ENCODE data around the gene LAMP2. TPM values are rescaled to one million over a fixed set of nuclear protein-coding genes. Genes with fewer than 3 reads are reported as not detected.

LAMP2 gene
- total and polyA plus RNA-seq, 10 of the 15 experiments (the other 5 are each of a cell fraction or from before 2014, with no cell fraction given): 21.0 to 48.1 (median 27.3) TPM

DNA sequence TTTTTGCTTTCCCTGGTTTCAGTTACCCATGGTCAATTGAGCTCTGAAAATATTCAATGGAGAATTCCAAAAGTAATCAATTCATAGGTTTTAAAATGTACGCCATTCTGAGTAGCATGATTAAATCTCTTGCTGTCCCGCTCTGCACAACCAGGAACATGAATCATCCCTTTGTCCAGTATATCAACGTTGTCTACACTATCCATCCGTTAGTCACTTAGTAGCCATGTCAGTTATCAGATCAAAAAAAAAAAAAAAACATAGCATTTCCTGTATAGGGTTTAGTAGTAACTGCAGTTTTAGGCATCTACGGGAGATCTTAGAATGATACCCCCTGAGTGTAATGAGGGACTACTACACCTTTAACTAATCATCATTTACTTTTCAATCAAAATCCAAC is 15.1 kb downstream of the LAMP2 start (continued):
- no peak for TF ChIP-seq TARDBP (IDR thresholded peaks at IDR 0.05; ENCODE audit: borderline replicate concordance)
- TF ChIP-seq WRNIP1 (IDR thresholded peaks at IDR 0.05; ENCODE audit: borderline replicate concordance, low read depth, low read length): no peak
- no peak for TF ChIP-seq RFX5 (IDR thresholded peaks at IDR 0.05; ENCODE audit: low read depth, low read length)
- TF ChIP-seq ZZZ3 (IDR thresholded peaks at IDR 0.05; ENCODE audit: control insufficient read depth, insufficient read length, low read depth): no peak
- TF ChIP-seq SMAD1 (IDR thresholded peaks at IDR 0.05; ENCODE audit: low read depth, partially characterized antibody): no peak
- TF ChIP-seq BACH1 (IDR thresholded peaks at IDR 0.05; ENCODE audit: borderline replicate concordance): no peak
- no peak for TF ChIP-seq NRF1 (conservative IDR thresholded peaks at IDR 0.05; ENCODE audit: low read depth, low read length)

DNA sequence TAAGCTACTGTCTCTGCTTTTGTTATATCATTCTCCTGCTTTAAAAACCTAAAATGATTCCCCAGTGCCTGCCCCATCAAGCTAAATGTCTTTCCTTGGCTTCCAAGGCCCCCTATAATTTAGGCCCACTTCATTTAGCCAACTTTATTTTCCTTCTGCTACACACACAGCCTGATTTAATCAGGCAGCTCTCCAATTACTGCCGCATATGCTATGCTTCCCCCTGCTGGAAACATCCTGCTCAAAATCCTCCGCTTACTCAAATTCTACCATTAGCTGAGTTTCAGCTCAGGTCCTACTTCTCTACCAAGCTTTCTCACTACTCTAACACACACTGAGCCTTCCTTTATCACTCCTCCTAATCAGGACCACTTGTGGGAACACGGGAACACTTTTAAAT is 17.0 kb downstream of the LAMP2 start:
- ChIA-PET RAD21 (ENCODE audit: unreplicated experiment) (interaction anchor here (1.8 kb wide), 1 partner anchor 238 kb away, joined by 5 read pairs; no protein-coding TSS in a partner anchor), POLR2A (no interaction called here), SMC1A (ENCODE audit: uncharacterized antibody, unreplicated experiment) (interaction anchor here (1.7 to 2.6 kb wide), 3 partner anchors 11 to 17 kb away, joined by 6 to 16 read pairs (median 7); no protein-coding TSS in a partner anchor), CTCF (interaction anchor here (1.1 to 2.5 kb wide), 7 partner anchors 10 to 133 kb away, joined by 3 to 16 read pairs (median 4); no protein-coding TSS in a partner anchor)
- ATAC-seq (0 out of 3 replicates have a peak, but pooled peaks have one; percentile 22), DNase-seq (ENCODE audit: low read depth, low spot score) (no peak), FAIRE-seq (no peak)
- intact Hi-C loops (cut with micrococcal nuclease; ENCODE audit: unreplicated experiment) (loop anchor here (5.0 to 10.0 kb wide), 2 partner anchors 85 to 207 kb away; no protein-coding TSS in a partner anchor), in situ Hi-C loops (cut with MboI) (no loop called here)
- H3K36me3 ChIP-seq (ENCODE audit: control insufficient read depth in 2 of 2, insufficient read depth in 2 of 2, low read length in 1 of 2): peaks cover 0 to 4% of the 10 kb centered on the region in 2 experiments; a peak in 1 of 4 replicates
- no peak overlapping the region for H3K4me3 ChIP-seq
- peaks cover 2% of the 10 kb centered on the region for H3K79me2 ChIP-seq (ENCODE audit: control insufficient read depth, insufficient read depth, low read length)
- no peak overlapping the region for H3K9ac ChIP-seq (ENCODE audit: control insufficient read depth, insufficient read depth, low read length)
- H3K27me3 ChIP-seq (replicated peaks in 1 of 2; ENCODE audit: control insufficient read depth in 2 of 2, insufficient read depth in 2 of 2, low read length in 1 of 2): no peaks in the 10 kb centered on the region
- H4K20me1 ChIP-seq (ENCODE audit: control insufficient read depth, insufficient read depth): no peaks in the 10 kb centered on the region
- H2AFZ ChIP-seq (ENCODE audit: control insufficient read depth, low read depth, low read length): no peak overlapping the region
- H3K4me2 ChIP-seq (ENCODE audit: control insufficient read depth, insufficient read depth): no peak overlapping the region
- 47% methylated on average over 3 of the region's 3 CpGs for WGBS (ENCODE audit: insufficient coverage, insufficient replicate concordance, low lambda C conversion rate, missing lambda C conversion rate)
- no TSS peak for BruUV-seq (replicated peaks)
- H3K9me3 ChIP-seq (replicated peaks; ENCODE audit: control insufficient read depth, insufficient read depth, low read length): no peaks in the 10 kb centered on the region
- H3K27ac ChIP-seq (ENCODE audit: control insufficient read depth, insufficient read depth): no peak overlapping the region
- peaks cover 3% of the 10 kb centered on the region for H3K4me1 ChIP-seq (ENCODE audit: control insufficient read depth, insufficient read depth, low read length)
- TF ChIP-seq, protein P1, sequence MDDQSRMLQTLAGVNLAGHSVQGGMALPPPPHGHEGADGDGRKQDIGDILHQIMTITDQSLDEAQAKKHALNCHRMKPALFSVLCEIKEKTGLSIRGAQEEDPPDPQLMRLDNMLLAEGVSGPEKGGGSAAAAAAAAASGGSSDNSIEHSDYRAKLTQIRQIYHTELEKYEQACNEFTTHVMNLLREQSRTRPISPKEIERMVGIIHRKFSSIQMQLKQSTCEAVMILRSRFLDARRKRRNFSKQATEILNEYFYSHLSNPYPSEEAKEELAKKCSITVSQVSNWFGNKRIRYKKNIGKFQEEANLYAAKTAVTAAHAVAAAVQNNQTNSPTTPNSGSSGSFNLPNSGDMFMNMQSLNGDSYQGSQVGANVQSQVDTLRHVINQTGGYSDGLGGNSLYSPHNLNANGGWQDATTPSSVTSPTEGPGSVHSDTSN (IDR thresholded peaks at IDR 0.05; ENCODE audit: insufficient replicate concordance, low read depth, low read length): no peak
- TF ChIP-seq SMARCA5 (IDR thresholded peaks at IDR 0.05) (no peak), JUNB (IDR thresholded peaks at IDR 0.05) (no peak), ZBED1 (IDR thresholded peaks at IDR 0.05; ENCODE audit: borderline replicate concordance) (no peak), RAD21 (IDR thresholded peaks at IDR 0.05; ENCODE audit: insufficient read depth, low read depth, low read length) (peak; percentile 43), NR2C1 (IDR thresholded peaks at IDR 0.05) (no peak), YY1 (IDR thresholded peaks at IDR 0.05; ENCODE audit: low read depth, low read length) (no peak), SP1 (IDR thresholded peaks at IDR 0.05; ENCODE audit: low read depth, low read length) (no peak), SMAD1 (IDR thresholded peaks at IDR 0.05; ENCODE audit: low read depth, partially characterized antibody) (no peak)
- TF ChIP-seq, protein P2, sequence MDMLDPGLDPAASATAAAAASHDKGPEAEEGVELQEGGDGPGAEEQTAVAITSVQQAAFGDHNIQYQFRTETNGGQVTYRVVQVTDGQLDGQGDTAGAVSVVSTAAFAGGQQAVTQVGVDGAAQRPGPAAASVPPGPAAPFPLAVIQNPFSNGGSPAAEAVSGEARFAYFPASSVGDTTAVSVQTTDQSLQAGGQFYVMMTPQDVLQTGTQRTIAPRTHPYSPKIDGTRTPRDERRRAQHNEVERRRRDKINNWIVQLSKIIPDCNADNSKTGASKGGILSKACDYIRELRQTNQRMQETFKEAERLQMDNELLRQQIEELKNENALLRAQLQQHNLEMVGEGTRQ (IDR thresholded peaks at IDR 0.05; ENCODE audit: borderline replicate concordance, low read depth, low read length): no peak
- TF ChIP-seq, protein P3, sequence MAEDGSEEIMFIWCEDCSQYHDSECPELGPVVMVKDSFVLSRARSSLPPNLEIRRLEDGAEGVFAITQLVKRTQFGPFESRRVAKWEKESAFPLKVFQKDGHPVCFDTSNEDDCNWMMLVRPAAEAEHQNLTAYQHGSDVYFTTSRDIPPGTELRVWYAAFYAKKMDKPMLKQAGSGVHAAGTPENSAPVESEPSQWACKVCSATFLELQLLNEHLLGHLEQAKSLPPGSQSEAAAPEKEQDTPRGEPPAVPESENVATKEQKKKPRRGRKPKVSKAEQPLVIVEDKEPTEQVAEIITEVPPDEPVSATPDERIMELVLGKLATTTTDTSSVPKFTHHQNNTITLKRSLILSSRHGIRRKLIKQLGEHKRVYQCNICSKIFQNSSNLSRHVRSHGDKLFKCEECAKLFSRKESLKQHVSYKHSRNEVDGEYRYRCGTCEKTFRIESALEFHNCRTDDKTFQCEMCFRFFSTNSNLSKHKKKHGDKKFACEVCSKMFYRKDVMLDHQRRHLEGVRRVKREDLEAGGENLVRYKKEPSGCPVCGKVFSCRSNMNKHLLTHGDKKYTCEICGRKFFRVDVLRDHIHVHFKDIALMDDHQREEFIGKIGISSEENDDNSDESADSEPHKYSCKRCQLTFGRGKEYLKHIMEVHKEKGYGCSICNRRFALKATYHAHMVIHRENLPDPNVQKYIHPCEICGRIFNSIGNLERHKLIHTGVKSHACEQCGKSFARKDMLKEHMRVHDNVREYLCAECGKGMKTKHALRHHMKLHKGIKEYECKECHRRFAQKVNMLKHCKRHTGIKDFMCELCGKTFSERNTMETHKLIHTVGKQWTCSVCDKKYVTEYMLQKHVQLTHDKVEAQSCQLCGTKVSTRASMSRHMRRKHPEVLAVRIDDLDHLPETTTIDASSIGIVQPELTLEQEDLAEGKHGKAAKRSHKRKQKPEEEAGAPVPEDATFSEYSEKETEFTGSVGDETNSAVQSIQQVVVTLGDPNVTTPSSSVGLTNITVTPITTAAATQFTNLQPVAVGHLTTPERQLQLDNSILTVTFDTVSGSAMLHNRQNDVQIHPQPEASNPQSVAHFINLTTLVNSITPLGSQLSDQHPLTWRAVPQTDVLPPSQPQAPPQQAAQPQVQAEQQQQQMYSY (CRISPR knock-in tag; IDR thresholded peaks at IDR 0.05): no peak

Data from GM12878 (cell line).